Spleen (tissue), 7 donors: Measurements from ENCODE around the gene ARFIP1.

Experiments
- CTCF ChIP-seq, 11 experiments: fragments of 200-600 bp in 7 of 11; fragments of 450-650 bp in 4 of 11; sonication (generic) in 4 of 11; IDR thresholded peaks in 8 of 11; conservative IDR thresholded peaks in 3 of 11; 1 replicate in 7 of 11; 2 replicates in 4 of 11; pipeline versions ENCODE4 v1.4.0 to v1.8.0; 2016 to 2021; ENCODE audit warnings: antibody characterized with exemption in 11 of 11, inconsistent platforms in 4 of 11, mild to moderate bottlenecking in 1 of 11
- POLR2A ChIP-seq, 3 donors: fragments of 450-650 bp; IDR thresholded peaks; one replicate each; pipeline ENCODE4 v1.5.1; 2017; ENCODE audit warnings: antibody characterized with exemption in 3 of 3, mild to moderate bottlenecking in 1 of 3
- donor health status: DM: no; HTN: no; CAD: no; lungs with moderate emphysema.
- donor health status: DM: no; HTN: no; CAD: no.
- donor health status: DM: no; HTN: no; CAD: no.

DNA sequence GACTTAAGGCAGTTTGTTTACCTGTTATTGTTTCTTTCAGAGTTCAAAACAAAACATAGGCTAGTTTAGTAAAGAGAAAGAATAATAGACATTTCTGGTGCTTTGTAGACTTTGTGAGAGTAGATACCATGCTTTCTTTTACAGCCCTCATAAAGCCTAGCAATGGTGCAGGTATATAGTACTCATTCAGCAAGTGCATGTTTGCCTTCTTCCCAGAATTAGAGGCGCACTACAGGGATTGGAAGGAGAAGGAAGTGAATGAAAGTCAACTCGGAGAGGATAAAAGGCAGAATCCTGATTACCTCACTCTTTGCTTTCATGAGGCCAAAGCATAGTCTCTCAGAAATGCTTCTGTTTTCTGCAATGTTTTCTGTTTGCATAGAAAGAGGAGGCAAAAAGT, 113.2 kb downstream of the ARFIP1 start:
- TF ChIP-seq CTCF (IDR thresholded peaks at IDR 0.05 in 8 of 11, conservative IDR thresholded peaks at IDR 0.05 in 3 of 11) (no peak), POLR2A (IDR thresholded peaks at IDR 0.05) (no peak)
